Fibroblast of villous mesenchyme (primary cell): ENCODE measurements around the gene DTD1. TPM values are rescaled to one million over a fixed set of nuclear protein-coding genes. Genes with fewer than 3 reads are reported as not detected.

ENCODE experiments used
- DNase-seq: peaks from one replicate; pipeline ENCODE4 v3.0.0-alpha.2; 2010; ENCODE audit warnings: low read depth
- H3K4me3 ChIP-seq: 2 replicates; pipeline ENCODE4 v1.5.1; 2011; ENCODE audit warnings: low read depth, mild to moderate bottlenecking, low read length
- CTCF ChIP-seq: IDR thresholded peaks from 2 replicates; pipeline ENCODE4 v1.5.1; 2012; ENCODE audit warnings: low read depth, mild to moderate bottlenecking, low read length; ENCODE audit not compliant: insufficient read depth
- total RNA-seq: library from RNA; depleted of rRNA; stranded (reverse); fragments of >200 nt; gene quantifications from 2 replicates; pipeline ENCODE4 v1.2.3, GENCODE V29; 2012

Gene DTD1
- total RNA-seq, 1 donor, result 47.1 TPM

- H3K4me3 ChIP-seq, result no peak overlapping the region
- DNase-seq, result no peak
- peak; percentile 12 for TF ChIP-seq CTCF
Measured at GRCh38 chr20:18718129-18718528, 130.3 kb downstream of the DTD1 start.

GRCh38 chr20:18719426-18719825 lies 131.6 kb downstream of the DTD1 start:
- no peak for TF ChIP-seq CTCF
- peak; percentile 48 for DNase-seq
- no peak overlapping the region for H3K4me3 ChIP-seq

- no peak overlapping the region for H3K4me3 ChIP-seq
- DNase-seq, result no peak
- TF ChIP-seq CTCF, result no peak
Measured at GRCh38 chr20:18721551-18722115, 133.8 kb downstream of the DTD1 start.

- no peak overlapping the region for H3K4me3 ChIP-seq
- DNase-seq, result peak; percentile 50
- no peak for TF ChIP-seq CTCF
Measured at GRCh38 chr20:18722371-18722770, 134.5 kb downstream of the DTD1 start.

GRCh38 chr20:18724077-18724476 lies 136.2 kb downstream of the DTD1 start:
- TF ChIP-seq CTCF, result no peak
- no peak for DNase-seq
- no peak overlapping the region for H3K4me3 ChIP-seq

- TF ChIP-seq CTCF, result no peak
- no peak for DNase-seq
- H3K4me3 ChIP-seq, result no peak overlapping the region
Measured at GRCh38 chr20:18724788-18725464, 137.1 kb downstream of the DTD1 start.
